HepG2 (cell line): Measurements from ENCODE around the gene FAM171A2. TPM values are rescaled to one million over a fixed set of nuclear protein-coding genes. Genes with fewer than 3 reads are reported as not detected.
A peak's percentile ranks its signal among the peaks of the same experiment; 100 is the strongest.

Experiments used
- AGO1 ChIP-seq: fragments of 200-400 bp; formaldehyde crosslinking; IDR thresholded peaks from 2 replicates; pipeline ENCODE4 v1.6.1; 2017; ENCODE audit warnings: mild to moderate bottlenecking, low read depth, low read length, moderate library complexity; ENCODE audit not compliant: poor library complexity, severe bottlenecking
- ASH2L ChIP-seq: fragments of 300-600, 200-600 bp; sonication (generic); IDR thresholded peaks from 2 replicates; pipeline ENCODE4 v1.7.0; 2017; ENCODE audit warnings: low read depth, mild to moderate bottlenecking, moderate library complexity, mixed read lengths, low read length; ENCODE audit not compliant: insufficient read length
- FOXK1 ChIP-seq: sonication (generic); formaldehyde crosslinking; IDR thresholded peaks from 2 replicates; pipeline ENCODE4 v1.4.0; 2020; ENCODE audit warnings: low read depth, missing genetic modification reagents, borderline replicate concordance
- HDAC2 ChIP-seq: sonication (generic); formaldehyde crosslinking; IDR thresholded peaks from 2 replicates; pipeline ENCODE4 v1.4.0; 2020; ENCODE audit warnings: missing genetic modification reagents
- KLF12 ChIP-seq: sonication (generic); formaldehyde crosslinking; IDR thresholded peaks from 2 replicates; pipeline ENCODE4 v1.4.0; 2020; ENCODE audit warnings: missing genetic modification reagents, borderline replicate concordance
- KLF16 ChIP-seq, 2 experiments: sonication (generic) in 1 of 2; formaldehyde crosslinking in 1 of 2; IDR thresholded peaks; 2 replicates each; pipeline versions ENCODE4 v1.6.1 to v1.8.0; 2016 to 2023; ENCODE audit warnings: missing genetic modification reagents in 2 of 2, missing compliant biosample characterization in 1 of 2
- MXI1 ChIP-seq: IDR thresholded peaks from 3 replicates; pipeline ENCODE4 v1.6.1; 2012; ENCODE audit warnings: low read depth, low read length, inconsistent platforms, borderline replicate concordance
- NR2F2 ChIP-seq: IDR thresholded peaks from 2 replicates; pipeline ENCODE4 v1.6.1; 2012; ENCODE audit warnings: low read depth, inconsistent platforms, borderline replicate concordance
- NR2F6 ChIP-seq, 2 experiments: IDR thresholded peaks; 2 replicates each; pipeline ENCODE4 v1.6.1; 2016; ENCODE audit warnings: antibody characterized with exemption in 1 of 2, mild to moderate bottlenecking in 1 of 2
- POLR2AphosphoS5 ChIP-seq: IDR thresholded peaks from 2 replicates; pipeline ENCODE4 v1.6.1; 2012; ENCODE audit warnings: low read depth, low read length
- PPARG ChIP-seq: conservative IDR thresholded peaks from 2 replicates; pipeline ENCODE4 v1.6.1; 2016; ENCODE audit warnings: missing biosample characterization, missing genetic modification reagents
- PRPF4 ChIP-seq: fragments of 200-400 bp; formaldehyde crosslinking; IDR thresholded peaks from 2 replicates; pipeline ENCODE4 v1.6.1; 2016; ENCODE audit warnings: low read length, low read depth; ENCODE audit not compliant: poor library complexity, severe bottlenecking
- RBFOX2 ChIP-seq: fragments of 200-400 bp; formaldehyde crosslinking; IDR thresholded peaks from 2 replicates; pipeline ENCODE4 v1.6.1; 2017; ENCODE audit warnings: low read depth, mild to moderate bottlenecking, low read length
- REPIN1 ChIP-seq: sonication (generic); formaldehyde crosslinking; IDR thresholded peaks from 2 replicates; pipeline ENCODE4 v1.8.0; 2022; ENCODE audit warnings: missing genetic modification reagents, low read depth, mild to moderate bottlenecking, borderline replicate concordance
- SALL2 ChIP-seq: sonication (generic); formaldehyde crosslinking; IDR thresholded peaks from 2 replicates; pipeline ENCODE4 v1.8.1; 2023; ENCODE audit warnings: mild to moderate bottlenecking, missing genetic modification reagents, inconsistent platforms
- TARDBP ChIP-seq: sonication (generic); formaldehyde crosslinking; IDR thresholded peaks from 2 replicates; pipeline ENCODE4 v1.8.0; 2022; ENCODE audit warnings: mild to moderate bottlenecking, missing genetic modification reagents
- ZNF124 ChIP-seq: sonication (generic); formaldehyde crosslinking; IDR thresholded peaks from 2 replicates; pipeline ENCODE4 v1.4.0; 2020; ENCODE audit warnings: missing genetic modification reagents
- ZNF138 ChIP-seq: sonication (generic); formaldehyde crosslinking; IDR thresholded peaks from 2 replicates; pipeline ENCODE4 v1.5.0; 2020; ENCODE audit warnings: mild to moderate bottlenecking, low read depth, missing genetic modification reagents
- ZNF713 ChIP-seq: sonication (generic); formaldehyde crosslinking; IDR thresholded peaks from 2 replicates; pipeline ENCODE4 v1.4.0; 2020; ENCODE audit warnings: mild to moderate bottlenecking, missing genetic modification reagents
- ZNF75D ChIP-seq: sonication (generic); formaldehyde crosslinking; IDR thresholded peaks from 2 replicates; pipeline ENCODE4 v1.8.1; 2023; ENCODE audit warnings: missing genetic modification reagents, mild to moderate bottlenecking, borderline replicate concordance
- polyA plus RNA-seq, 8 experiments: library from polyadenylated mRNA; depleted of rRNA in 3 of 8; stranded (reverse) in 7 of 8; unstranded in 1 of 8; fragments of >200 nt; fragmentation: Illumina TruSeq in 4 of 8; extraction: Trizol in 4 of 8; gene quantifications; 2 replicates each; pipeline versions ENCODE4 v1.2.1 to v1.2.3, GENCODE V29; 2011 to 2016; ENCODE audit warnings: low read depth in 4 of 8, missing spikeins in 1 of 8, mixed read lengths in 1 of 8; ENCODE audit not compliant: insufficient read depth in 1 of 8
- total RNA-seq, 5 experiments: library from RNA; depleted of rRNA; stranded (reverse); fragments of >200 nt; fragmentation: Illumina TruSeq; extraction: Trizol; gene quantifications; 2 replicates each; pipeline ENCODE4 v1.2.3, GENCODE V29; 2016; ENCODE audit warnings: low read depth in 1 of 5
- TF ChIP-seq, protein P1 (sequence below): IDR thresholded peaks from 2 replicates; pipeline ENCODE4 v1.6.1; 2016; ENCODE audit warnings: low read depth, control low read depth
- TF ChIP-seq, protein P2 (sequence below): sonication (generic); formaldehyde crosslinking; IDR thresholded peaks from 2 replicates; pipeline ENCODE4 v1.4.0; 2020; ENCODE audit warnings: missing genetic modification reagents
- TF ChIP-seq, protein P3 (sequence below): sonication (generic); formaldehyde crosslinking; IDR thresholded peaks from 2 replicates; pipeline ENCODE4 v1.5.0; 2020; ENCODE audit warnings: missing genetic modification reagents
- TF ChIP-seq, protein P4 (sequence below): IDR thresholded peaks from 2 replicates; pipeline ENCODE4 v1.6.1; 2016; ENCODE audit warnings: missing compliant biosample characterization, missing genetic modification reagents, borderline replicate concordance

Gene FAM171A2
- total and polyA plus RNA-seq, 2 of the 13 experiments (the other 11 are each of a cell fraction or from before 2014, with no cell fraction given) = 1.8 to 3.6 TPM

DNA sequence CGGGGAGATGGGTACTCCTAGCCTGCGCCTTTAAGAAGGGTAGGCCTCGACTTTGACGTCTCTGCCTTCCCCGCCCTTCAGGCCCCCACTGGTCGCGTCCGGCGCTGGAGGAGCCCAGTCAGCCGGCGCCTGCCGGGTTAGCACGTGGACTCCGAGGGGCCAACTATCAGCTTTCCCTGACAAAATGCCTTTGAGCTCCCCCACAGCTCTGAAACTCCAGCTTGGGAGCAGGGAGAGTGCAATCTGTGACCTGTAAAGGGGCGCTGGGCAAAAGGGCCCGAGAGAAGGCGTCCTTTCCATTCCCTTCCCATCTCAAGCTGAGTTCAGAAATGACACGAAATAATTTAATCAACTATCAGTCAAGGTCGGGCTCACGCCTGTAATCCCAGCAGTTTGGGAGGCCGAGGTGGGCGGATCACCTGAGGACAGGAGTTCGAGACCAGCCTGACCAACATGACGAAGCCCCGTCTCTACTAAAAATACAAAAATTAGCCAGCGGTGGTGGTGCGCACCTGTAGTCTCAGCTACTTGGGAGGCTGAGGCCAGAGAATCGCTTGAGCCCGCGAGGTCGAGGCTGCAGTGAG, 36.7 kb downstream of the FAM171A2 start (continued):
- TF ChIP-seq, protein P1, sequence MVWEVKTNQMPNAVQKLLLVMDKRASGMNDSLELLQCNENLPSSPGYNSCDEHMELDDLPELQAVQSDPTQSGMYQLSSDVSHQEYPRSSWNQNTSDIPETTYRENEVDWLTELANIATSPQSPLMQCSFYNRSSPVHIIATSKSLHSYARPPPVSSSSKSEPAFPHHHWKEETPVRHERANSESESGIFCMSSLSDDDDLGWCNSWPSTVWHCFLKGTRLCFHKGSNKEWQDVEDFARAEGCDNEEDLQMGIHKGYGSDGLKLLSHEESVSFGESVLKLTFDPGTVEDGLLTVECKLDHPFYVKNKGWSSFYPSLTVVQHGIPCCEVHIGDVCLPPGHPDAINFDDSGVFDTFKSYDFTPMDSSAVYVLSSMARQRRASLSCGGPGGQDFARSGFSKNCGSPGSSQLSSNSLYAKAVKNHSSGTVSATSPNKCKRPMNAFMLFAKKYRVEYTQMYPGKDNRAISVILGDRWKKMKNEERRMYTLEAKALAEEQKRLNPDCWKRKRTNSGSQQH = peak; percentile 37; the same call in 1 of the 2 replicates
- no peak; the same call in 1 of the 2 replicates for TF ChIP-seq NR2F6 (IDR thresholded peaks at IDR 0.05)
- no peak; the same call in 1 of the 2 replicates for TF ChIP-seq NR2F6 (CRISPR knock-in tag; IDR thresholded peaks at IDR 0.05)
- TF ChIP-seq ZNF75D (CRISPR knock-in tag) = no peak
- peak; percentile 48; the same call in 1 of the 2 replicates for TF ChIP-seq ZNF138 (CRISPR knock-in tag)
- TF ChIP-seq FOXK1 (CRISPR knock-in tag) = peak; percentile 55; the same call in 1 of the 2 replicates
- TF ChIP-seq REPIN1 (CRISPR knock-in tag) = peak; percentile 42; the same call in 1 of the 2 replicates
- peak; percentile 28 for TF ChIP-seq AGO1
- TF ChIP-seq SALL2 = peak; percentile 67; the same call in 1 of the 2 replicates
- TF ChIP-seq ZNF713 (CRISPR knock-in tag) = no peak
- TF ChIP-seq, protein P2, sequence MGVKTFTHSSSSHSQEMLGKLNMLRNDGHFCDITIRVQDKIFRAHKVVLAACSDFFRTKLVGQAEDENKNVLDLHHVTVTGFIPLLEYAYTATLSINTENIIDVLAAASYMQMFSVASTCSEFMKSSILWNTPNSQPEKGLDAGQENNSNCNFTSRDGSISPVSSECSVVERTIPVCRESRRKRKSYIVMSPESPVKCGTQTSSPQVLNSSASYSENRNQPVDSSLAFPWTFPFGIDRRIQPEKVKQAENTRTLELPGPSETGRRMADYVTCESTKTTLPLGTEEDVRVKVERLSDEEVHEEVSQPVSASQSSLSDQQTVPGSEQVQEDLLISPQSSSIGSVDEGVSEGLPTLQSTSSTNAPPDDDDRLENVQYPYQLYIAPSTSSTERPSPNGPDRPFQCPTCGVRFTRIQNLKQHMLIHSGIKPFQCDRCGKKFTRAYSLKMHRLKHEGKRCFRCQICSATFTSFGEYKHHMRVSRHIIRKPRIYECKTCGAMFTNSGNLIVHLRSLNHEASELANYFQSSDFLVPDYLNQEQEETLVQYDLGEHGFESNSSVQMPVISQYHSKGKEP (CRISPR knock-in tag) = no peak
- TF ChIP-seq, protein P3, sequence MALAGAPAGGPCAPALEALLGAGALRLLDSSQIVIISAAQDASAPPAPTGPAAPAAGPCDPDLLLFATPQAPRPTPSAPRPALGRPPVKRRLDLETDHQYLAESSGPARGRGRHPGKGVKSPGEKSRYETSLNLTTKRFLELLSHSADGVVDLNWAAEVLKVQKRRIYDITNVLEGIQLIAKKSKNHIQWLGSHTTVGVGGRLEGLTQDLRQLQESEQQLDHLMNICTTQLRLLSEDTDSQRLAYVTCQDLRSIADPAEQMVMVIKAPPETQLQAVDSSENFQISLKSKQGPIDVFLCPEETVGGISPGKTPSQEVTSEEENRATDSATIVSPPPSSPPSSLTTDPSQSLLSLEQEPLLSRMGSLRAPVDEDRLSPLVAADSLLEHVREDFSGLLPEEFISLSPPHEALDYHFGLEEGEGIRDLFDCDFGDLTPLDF = no peak; the same call in 1 of the 2 replicates
- TF ChIP-seq MXI1 = peak; percentile 94; the same call in 1 of the 3 replicates
- no peak for TF ChIP-seq PPARG
- no peak for TF ChIP-seq PRPF4
- TF ChIP-seq RBFOX2 = no peak
- TF ChIP-seq TARDBP (CRISPR knock-in tag) = peak; percentile 31; the same call in 1 of the 2 replicates
- TF ChIP-seq, protein P4, sequence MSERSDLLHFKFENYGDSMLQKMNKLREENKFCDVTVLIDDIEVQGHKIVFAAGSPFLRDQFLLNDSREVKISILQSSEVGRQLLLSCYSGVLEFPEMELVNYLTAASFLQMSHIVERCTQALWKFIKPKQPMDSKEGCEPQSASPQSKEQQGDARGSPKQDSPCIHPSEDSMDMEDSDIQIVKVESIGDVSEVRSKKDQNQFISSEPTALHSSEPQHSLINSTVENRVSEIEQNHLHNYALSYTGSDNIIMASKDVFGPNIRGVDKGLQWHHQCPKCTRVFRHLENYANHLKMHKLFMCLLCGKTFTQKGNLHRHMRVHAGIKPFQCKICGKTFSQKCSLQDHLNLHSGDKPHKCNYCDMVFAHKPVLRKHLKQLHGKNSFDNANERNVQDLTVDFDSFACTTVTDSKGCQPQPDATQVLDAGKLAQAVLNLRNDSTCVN (CRISPR knock-in tag) = no peak
- TF ChIP-seq ZNF124 (CRISPR knock-in tag) = peak; percentile 64; the same call in 1 of the 2 replicates
- peak; percentile 55; the same call in 1 of the 2 replicates for TF ChIP-seq HDAC2 (CRISPR knock-in tag)
- no peak for TF ChIP-seq POLR2AphosphoS5
- TF ChIP-seq KLF12 (CRISPR knock-in tag) = no peak
- no peak for TF ChIP-seq NR2F2
- TF ChIP-seq ASH2L = peak; percentile 37
- peak in 1 of 2 experiments; percentile 82; a peak in 2 of 4 replicates for TF ChIP-seq KLF16 (CRISPR knock-in tag; IDR thresholded peaks at IDR 0.05)
